Smooth muscle cell (in vitro differentiated cells): ENCODE measurements around the gene RPL14. TPM values are rescaled to one million over a fixed set of nuclear protein-coding genes. Genes with fewer than 3 reads are reported as not detected.

Experiments used
- DNase-seq: peaks from one replicate; lab custom pipeline; 2025; ENCODE audit not compliant: unreplicated experiment; lab: John Stamatoyannopoulos, UW
- H2AFZ ChIP-seq: fragments of 200-600 bp; sonication (generic); 2 replicates; pipeline ENCODE4 v1.6.0; 2016; ENCODE audit warnings: antibody characterized with exemption, low read depth, mild to moderate bottlenecking
- H3F3A ChIP-seq: fragments of 200-600 bp; sonication (generic); 2 replicates; pipeline ENCODE4 v1.6.0; 2017; ENCODE audit warnings: antibody characterized with exemption, low read depth
- H3K27ac ChIP-seq: fragments of 200-600 bp; sonication (generic); 2 replicates; pipeline ENCODE4 v1.5.1; 2016; ENCODE audit warnings: low read depth, mild to moderate bottlenecking
- H3K27me3 ChIP-seq: fragments of 200-600 bp; sonication (generic); 2 replicates; pipeline ENCODE4 v1.6.1; 2016; ENCODE audit warnings: low read depth, mild to moderate bottlenecking
- H3K36me3 ChIP-seq: fragments of 200-600 bp; sonication (generic); 2 replicates; pipeline ENCODE4 v1.5.1; 2016; ENCODE audit warnings: low read depth
- H3K4me1 ChIP-seq: fragments of 200-600 bp; sonication (generic); 2 replicates; pipeline ENCODE4 v1.5.1; 2016; ENCODE audit warnings: low read depth
- H3K4me2 ChIP-seq: fragments of 200-600 bp; sonication (generic); 2 replicates; pipeline ENCODE4 v1.6.0; 2016; ENCODE audit warnings: mild to moderate bottlenecking
- H3K4me3 ChIP-seq: fragments of 200-600 bp; sonication (generic); 2 replicates; pipeline ENCODE4 v1.5.1; 2016; ENCODE audit warnings: mild to moderate bottlenecking
- H3K79me2 ChIP-seq: fragments of 200-600 bp; sonication (generic); 2 replicates; pipeline ENCODE4 v1.6.0; 2016; ENCODE audit warnings: low read depth, mild to moderate bottlenecking
- H3K9ac ChIP-seq: fragments of 200-600 bp; sonication (generic); 2 replicates; pipeline ENCODE4 v1.6.0; 2016; ENCODE audit warnings: low read depth
- H3K9me3 ChIP-seq: fragments of 200-600 bp; sonication (generic); replicated peaks from 2 replicates; pipeline ENCODE4 v1.5.1; 2016; ENCODE audit warnings: low read depth
- H4K20me1 ChIP-seq: fragments of 200-600 bp; sonication (generic); 2 replicates; pipeline ENCODE4 v1.6.0; 2016; ENCODE audit warnings: low read depth
- WGBS: methylation state at CpG from one replicate; pipeline ENCODE4 v1.1.7; 2016; ENCODE audit warnings: low lambda C conversion rate; 5-methylcytosine and 5-hydroxymethylcytosine counted together
- polyA plus RNA-seq: library from polyadenylated mRNA; unstranded; fragments of >200 nt; fragmentation: Nextera tagmentation; extraction: Ambion mirVana; gene quantifications from 2 replicates; pipeline ENCODE4 v1.2.1, GENCODE V29; 2016
- total RNA-seq: library from RNA; depleted of rRNA; stranded (reverse); fragments of >200 nt; gene quantifications from 2 replicates; pipeline ENCODE4 v1.2.3, GENCODE V29; 2014
- TF ChIP-seq, protein P1 (sequence below): fragments of 200-600 bp; sonication (generic); IDR thresholded peaks from 2 replicates; pipeline ENCODE4 v1.5.1; 2017; ENCODE audit warnings: borderline replicate concordance, mild to moderate bottlenecking, antibody characterized with exemption; ENCODE audit not compliant: insufficient read depth, poor library complexity, severe bottlenecking

Gene RPL14
- total RNA-seq (381 and 396 TPM in 2 replicates), polyA plus RNA-seq (402 and 403 TPM in 2 replicates)

DNA sequence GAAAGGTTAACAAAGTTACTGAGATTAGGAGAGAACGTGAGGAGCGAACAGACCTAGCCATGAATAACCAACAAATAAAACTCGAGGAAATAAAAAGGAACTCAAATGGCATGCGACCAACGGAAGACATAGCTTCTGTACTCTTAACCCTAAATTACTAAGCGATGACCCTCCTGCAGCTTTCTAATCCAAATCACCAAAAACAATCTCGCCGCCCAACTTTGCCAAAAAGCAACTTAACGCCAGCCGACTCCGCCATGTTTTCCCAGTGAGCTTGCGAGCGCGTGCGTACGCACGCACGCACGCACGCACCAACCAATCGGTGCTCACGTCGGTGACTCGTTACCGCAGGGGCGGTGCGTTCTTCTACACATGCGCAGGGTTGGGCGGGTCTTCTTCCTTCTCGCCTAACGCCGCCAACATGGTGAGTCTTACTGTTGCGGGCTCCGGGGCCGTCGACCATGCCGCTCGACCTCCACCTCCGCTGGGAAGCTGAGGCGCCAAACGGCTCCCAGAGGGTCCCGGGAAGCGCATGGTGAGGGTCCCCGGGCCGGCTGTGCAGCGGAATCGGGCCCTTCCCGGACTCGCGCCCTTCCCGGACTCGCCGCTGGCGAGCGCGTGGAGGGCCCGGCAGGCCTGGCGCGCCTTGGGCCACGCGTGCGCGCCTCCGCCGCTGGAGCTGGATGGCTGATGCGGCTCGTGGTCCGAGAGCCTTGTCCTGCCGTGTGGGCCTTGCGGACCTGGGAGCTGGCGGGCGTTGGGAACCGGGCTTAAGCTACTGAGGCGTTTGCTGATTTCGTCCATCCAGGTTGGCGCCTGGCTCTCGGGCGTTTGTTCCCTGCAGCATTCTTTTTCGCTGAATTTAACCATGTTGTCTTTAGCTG is at the start of gene RPL14:
TSS of gene RPL14 (plus strand) at position 400 of the 884 bp plus-strand sequence. CDS start at position 533, 133 bp downstream.
- peaks cover 13% of the 10 kb centered on the region for H3F3A ChIP-seq
- no peaks in the 10 kb centered on the region for H3K36me3 ChIP-seq
- under 1% methylated on average over 79 of the region's 79 CpGs for WGBS
- no peaks in the 10 kb centered on the region for H3K27me3 ChIP-seq
- H2AFZ ChIP-seq, result peak within 1 kb of the TSS; percentile 92
- peak; percentile 72 for DNase-seq
- H4K20me1 ChIP-seq, result peaks cover 42% of the 10 kb centered on the region
- H3K79me2 ChIP-seq, result peaks cover 23% of the 10 kb centered on the region
- H3K27ac ChIP-seq, result peak within 1 kb of the TSS; percentile 86
- H3K4me2 ChIP-seq, result peak within 1 kb of the TSS; percentile 93
- H3K9me3 ChIP-seq, result no peaks in the 10 kb centered on the region
- peak within 1 kb of the TSS; percentile 86 for H3K9ac ChIP-seq
- H3K4me1 ChIP-seq, result peaks cover 13% of the 10 kb centered on the region
- TF ChIP-seq, protein P1, sequence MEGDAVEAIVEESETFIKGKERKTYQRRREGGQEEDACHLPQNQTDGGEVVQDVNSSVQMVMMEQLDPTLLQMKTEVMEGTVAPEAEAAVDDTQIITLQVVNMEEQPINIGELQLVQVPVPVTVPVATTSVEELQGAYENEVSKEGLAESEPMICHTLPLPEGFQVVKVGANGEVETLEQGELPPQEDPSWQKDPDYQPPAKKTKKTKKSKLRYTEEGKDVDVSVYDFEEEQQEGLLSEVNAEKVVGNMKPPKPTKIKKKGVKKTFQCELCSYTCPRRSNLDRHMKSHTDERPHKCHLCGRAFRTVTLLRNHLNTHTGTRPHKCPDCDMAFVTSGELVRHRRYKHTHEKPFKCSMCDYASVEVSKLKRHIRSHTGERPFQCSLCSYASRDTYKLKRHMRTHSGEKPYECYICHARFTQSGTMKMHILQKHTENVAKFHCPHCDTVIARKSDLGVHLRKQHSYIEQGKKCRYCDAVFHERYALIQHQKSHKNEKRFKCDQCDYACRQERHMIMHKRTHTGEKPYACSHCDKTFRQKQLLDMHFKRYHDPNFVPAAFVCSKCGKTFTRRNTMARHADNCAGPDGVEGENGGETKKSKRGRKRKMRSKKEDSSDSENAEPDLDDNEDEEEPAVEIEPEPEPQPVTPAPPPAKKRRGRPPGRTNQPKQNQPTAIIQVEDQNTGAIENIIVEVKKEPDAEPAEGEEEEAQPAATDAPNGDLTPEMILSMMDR, result no peak
- H3K4me3 ChIP-seq, result peak within 1 kb of the TSS; percentile 78

DNA sequence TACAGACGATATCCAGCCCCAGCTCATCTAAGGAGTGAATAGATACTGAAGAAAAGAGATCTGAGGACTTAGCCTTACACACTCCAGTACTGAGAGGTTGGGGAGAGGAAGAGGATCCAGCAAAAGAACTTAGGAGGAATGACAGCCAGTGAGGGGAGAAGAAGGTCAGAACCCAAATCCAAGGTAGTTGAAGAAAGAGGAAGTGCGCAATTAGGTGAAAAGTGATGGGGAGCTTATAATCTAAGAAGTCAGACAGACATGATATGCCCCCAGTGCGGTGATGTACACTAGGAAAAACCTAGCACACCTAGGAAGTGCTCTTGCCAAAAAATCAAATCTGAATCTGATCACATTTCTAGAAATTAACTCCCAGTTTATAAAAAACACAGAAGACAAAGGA is 49.5 kb upstream of the RPL14 start:
- 85% methylated on average over 3 of the region's 3 CpGs for WGBS
- no peak overlapping the region for H2AFZ ChIP-seq
- no peaks in the 10 kb centered on the region for H3K9me3 ChIP-seq
- H3F3A ChIP-seq, result no peaks in the 10 kb centered on the region
- H3K9ac ChIP-seq, result no peak overlapping the region
- no peak overlapping the region for H3K4me3 ChIP-seq
- H3K27ac ChIP-seq, result no peak overlapping the region
- no peak overlapping the region for H3K4me2 ChIP-seq
- H3K4me1 ChIP-seq, result no peaks in the 10 kb centered on the region
- no peak for DNase-seq
- TF ChIP-seq, protein P1, result no peak
- no peaks in the 10 kb centered on the region for H3K36me3 ChIP-seq
- no peaks in the 10 kb centered on the region for H3K79me2 ChIP-seq
- no peaks in the 10 kb centered on the region for H4K20me1 ChIP-seq
- no peaks in the 10 kb centered on the region for H3K27me3 ChIP-seq

DNA sequence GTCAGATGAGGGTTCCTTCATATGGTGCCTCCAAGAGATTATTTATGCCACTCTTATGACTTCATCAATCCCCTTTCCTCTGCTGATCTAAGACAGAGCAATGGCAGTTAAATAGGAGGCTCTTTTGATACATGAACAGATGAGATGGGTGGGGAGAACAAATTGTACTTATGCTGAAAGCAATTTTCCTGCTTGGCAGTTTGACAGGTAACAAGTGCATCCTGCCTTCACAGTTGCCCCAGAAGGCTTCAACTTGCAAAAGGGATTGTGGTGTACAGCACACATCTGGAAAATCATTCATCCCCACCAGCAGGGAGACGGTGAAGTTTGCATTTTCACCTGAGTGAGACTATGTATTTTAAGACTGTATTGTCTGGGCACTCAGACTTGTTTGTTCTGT is 42.9 kb upstream of the RPL14 start:
- H3K27ac ChIP-seq, result no peak overlapping the region
- TF ChIP-seq, protein P1, result no peak
- no peaks in the 10 kb centered on the region for H3K79me2 ChIP-seq
- no peak overlapping the region for H3K9ac ChIP-seq
- WGBS, result 100% methylated on average over 1 of the region's 1 CpG
- no peaks in the 10 kb centered on the region for H3K4me1 ChIP-seq
- no peak overlapping the region for H3K4me2 ChIP-seq
- H3F3A ChIP-seq, result no peaks in the 10 kb centered on the region
- H3K27me3 ChIP-seq, result no peaks in the 10 kb centered on the region
- H2AFZ ChIP-seq, result no peak overlapping the region
- no peaks in the 10 kb centered on the region for H3K9me3 ChIP-seq
- H3K4me3 ChIP-seq, result no peak overlapping the region
- H3K36me3 ChIP-seq, result no peaks in the 10 kb centered on the region
- DNase-seq, result no peak
- H4K20me1 ChIP-seq, result no peaks in the 10 kb centered on the region
